GM12872 (cell line): Measurements from ENCODE around the gene CDH4.

Experiments used
- CTCF ChIP-seq: IDR thresholded peaks from 3 replicates; pipeline ENCODE4 v1.5.1; 2011; ENCODE audit warnings: low read depth, mild to moderate bottlenecking, low read length, moderate library complexity; ENCODE audit not compliant: insufficient read depth

CDH4 gene

DNA sequence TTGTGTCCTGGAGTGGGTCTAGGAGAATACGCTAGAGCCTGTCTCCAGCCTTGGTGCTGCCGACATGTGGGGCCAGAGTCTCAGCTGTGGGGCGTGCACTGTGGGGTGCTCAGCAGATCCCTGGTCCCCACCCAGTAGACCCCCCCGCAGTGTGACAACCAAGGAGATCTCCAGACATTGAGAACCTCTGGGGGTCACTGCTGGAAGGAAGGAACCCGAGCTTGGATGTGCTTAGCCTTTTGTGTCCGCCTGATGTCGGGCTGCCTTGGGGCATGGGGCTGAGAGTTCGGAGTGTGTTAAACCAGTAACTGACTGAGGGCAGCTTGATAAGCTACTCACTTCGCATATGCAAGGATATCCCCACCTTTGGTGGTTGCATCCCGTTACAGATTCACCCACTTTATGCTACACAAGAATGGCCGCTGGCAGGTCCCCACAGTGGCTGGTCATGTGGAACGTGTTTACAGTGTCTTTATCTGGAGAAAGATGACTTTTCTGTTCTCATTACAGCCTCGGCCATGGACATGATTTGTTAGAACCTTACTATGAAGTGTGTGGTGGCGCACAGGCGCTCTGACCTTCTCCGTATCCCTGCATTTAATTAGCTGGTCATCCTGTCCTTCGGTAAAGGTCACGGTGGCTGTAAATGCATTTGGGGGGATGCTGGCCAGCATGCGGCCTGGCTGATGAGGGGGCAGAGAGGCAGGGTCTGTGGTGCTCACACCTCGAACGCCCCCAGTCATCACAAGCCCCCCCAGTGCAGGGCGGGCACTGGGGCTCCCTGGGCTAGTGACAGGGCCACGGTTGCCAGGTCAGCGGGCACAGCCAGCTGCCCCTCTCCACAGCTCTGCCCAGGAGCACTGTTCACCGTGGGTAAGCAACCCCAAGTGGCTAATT, 446.8 kb downstream of the CDH4 start:
- TF ChIP-seq CTCF: no peak

- TF ChIP-seq CTCF: no peak
Measured at GRCh38 chr20:61699495-61700374, 447.7 kb downstream of the CDH4 start.

DNA sequence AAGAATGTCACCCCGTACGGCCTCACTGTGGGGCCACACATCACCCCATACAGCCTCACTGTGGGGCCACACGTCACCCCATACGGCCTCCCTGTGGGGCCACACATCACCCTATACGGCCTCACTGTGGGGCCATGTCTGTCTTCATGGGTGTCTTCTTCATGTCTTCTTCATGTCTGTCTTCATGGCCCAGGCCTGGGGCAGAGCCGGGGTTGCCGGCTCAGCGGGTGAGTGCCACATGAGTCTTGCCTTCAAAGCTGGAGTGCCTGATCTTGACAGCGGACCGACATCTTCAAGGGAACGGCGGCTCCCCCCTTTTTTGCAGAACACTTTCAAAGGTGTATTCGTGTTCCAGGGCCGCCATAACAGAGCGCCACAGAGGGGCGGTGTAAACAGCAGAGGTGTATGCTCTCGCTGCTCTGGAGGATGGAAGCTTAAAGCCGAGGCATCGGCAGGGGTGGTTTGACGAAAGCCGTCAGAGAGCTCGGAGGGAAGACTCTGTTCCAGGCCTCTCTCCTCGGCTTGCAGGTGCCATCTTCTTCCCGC, 448.6 kb downstream of the CDH4 start:
- no peak for TF ChIP-seq CTCF

GRCh38 chr20:61701401-61701800, 449.3 kb downstream of the CDH4 start:
- no peak for TF ChIP-seq CTCF

GRCh38 chr20:61701802-61702201, 449.7 kb downstream of the CDH4 start:
- TF ChIP-seq CTCF: no peak

DNA sequence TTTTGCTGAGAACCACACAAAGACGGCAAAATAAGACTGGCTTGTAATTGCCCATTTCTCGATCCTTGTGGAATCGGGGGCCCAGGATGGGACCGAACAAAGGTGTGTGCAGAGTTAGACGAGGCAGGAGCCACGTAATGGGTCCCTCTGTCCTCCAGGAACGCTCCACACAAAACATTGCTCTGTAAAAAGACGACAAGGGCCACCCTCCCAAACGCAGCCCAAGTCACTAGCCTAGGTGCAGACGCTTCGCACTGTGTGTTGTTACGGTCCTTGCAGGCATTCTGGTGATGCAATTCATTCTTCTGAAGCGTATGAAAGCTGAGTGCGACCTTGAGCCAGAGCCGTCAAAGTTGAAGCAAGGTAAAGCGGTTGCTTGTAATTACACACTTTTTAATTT, 450.2 kb downstream of the CDH4 start:
- TF ChIP-seq CTCF: no peak

- no peak for TF ChIP-seq CTCF
Measured at GRCh38 chr20:61704661-61705060, 452.6 kb downstream of the CDH4 start.
